Neuron (in vitro differentiated cells): ENCODE results near the gene CEP55.
"Not testable (repeated sequence)": the region's sequence is repeated elsewhere in the genome, so short reads cannot be mapped to it uniquely, and the experiment has no call there.

Experiments used
- H2AFZ ChIP-seq: one replicate; pipeline ENCODE4 v1.6.1; 2013; ENCODE audit warnings: low read depth, mild to moderate bottlenecking, inconsistent platforms, low read length, moderate library complexity
- H3K27me3 ChIP-seq: one replicate; pipeline ENCODE4 v1.6.1; 2013; ENCODE audit warnings: low read length; ENCODE audit not compliant: insufficient read depth
- H3K36me3 ChIP-seq: one replicate; pipeline ENCODE4 v1.6.1; 2013; ENCODE audit warnings: low read length; ENCODE audit not compliant: insufficient read depth
- H3K4me1 ChIP-seq: one replicate; pipeline ENCODE4 v1.6.1; 2013; ENCODE audit warnings: low read length; ENCODE audit not compliant: insufficient read depth
- H3K4me3 ChIP-seq: 2 replicates; pipeline ENCODE4 v1.5.1; 2013; ENCODE audit warnings: mild to moderate bottlenecking, low read length, moderate library complexity
- H3K9me3 ChIP-seq: one replicate; pipeline ENCODE4 v1.6.1; 2013; ENCODE audit warnings: low read length

CEP55 gene

DNA sequence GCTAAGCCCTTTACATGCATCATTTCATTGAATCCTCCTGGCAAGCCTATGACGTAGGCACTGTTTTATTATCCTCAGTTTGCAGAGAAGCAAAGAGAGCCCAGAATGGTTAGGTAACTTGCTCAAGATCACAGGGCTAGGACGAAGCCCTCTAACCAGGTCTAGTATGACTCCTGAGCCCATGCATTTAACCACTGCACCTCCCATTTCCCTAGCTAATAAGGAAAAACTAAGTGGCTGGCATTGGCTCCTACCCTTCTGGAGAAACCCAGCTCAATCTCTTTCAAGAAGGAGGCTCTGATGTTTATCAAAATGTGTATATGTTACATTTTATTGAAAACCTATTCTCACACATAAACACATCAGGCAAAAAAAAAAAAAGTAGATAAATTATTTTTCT, 34.0 kb upstream of the CEP55 start:
- Histone ChIP-seq H3K4me3 (no peak overlapping the region), H3K4me1 (peaks cover 10% of the 10 kb centered on the region)

DNA sequence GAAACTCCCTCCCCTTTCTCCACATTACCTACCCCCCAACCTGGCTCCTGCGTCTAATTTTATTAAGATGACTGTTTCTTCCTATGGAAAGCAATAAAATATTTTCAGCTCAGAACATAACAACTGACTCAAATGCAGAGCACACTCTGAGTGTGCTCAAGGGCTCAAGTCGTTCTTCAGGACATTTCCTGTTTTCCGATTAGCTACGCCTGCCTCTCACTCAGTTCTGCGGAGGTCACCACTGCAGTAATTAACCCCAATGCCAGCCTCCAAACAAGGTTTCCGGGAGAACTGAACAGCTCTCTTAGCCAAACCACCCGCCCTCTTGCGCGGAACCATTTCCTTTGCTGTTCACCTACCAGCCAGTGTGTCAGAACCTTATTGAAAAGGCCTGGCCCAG, 33.5 kb upstream of the CEP55 start:
- Histone ChIP-seq H3K36me3 (no peaks in the 10 kb centered on the region), H3K4me1 (peaks cover 10% of the 10 kb centered on the region), H3K4me3 (no peak overlapping the region), H3K27me3 (no peaks in the 10 kb centered on the region), H2AFZ (no peak overlapping the region), H3K9me3 (no peaks in the 10 kb centered on the region)

More for the DNA sequence above, 34.0 kb upstream of the CEP55 start:
- Histone ChIP-seq H3K36me3 (no peaks in the 10 kb centered on the region), H3K9me3 (no peaks in the 10 kb centered on the region), H2AFZ (no peak overlapping the region), H3K27me3 (no peaks in the 10 kb centered on the region)

DNA sequence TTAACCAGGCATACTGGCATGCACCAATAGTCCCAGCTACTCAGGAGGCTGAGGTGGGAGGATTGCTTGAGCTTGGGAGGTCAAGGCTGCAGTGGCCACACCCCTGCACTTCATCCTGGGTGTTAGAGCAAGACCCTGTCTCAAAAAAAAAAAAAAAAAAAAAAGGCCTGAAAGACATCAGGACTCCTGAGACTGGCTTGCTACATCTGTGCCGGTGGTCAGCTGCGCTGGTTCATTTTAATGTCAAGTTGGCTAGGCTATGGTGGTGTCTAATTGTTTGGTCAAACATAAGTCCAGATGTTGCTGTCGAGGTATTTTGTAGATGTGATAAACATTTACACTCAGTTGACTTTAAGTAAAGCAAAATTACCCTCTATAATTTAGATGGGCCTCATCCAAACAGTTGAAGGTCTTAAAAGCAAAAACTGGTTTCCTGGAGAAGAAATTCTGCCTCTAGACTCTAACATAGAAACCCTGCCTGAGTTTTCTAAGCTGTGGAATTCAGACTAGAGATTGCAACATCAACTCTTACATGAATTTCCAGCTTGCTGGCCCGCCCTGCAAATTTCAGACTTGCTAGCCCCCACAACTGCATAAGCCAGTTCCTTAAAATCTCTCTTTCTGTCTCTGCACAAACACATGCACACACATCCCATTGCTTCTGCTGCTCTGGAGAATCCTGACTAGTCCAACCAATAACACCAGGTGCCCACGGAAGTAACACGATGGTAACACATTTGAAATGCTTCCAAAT, 32.5 kb upstream of the CEP55 start:
- H3K9me3 ChIP-seq: no peaks in the 10 kb centered on the region
- H3K4me1 ChIP-seq: peaks cover 5% of the 10 kb centered on the region
- H2AFZ ChIP-seq: no peak overlapping the region
- H3K36me3 ChIP-seq: no peaks in the 10 kb centered on the region
- H3K4me3 ChIP-seq: no peak overlapping the region
- no peaks in the 10 kb centered on the region for H3K27me3 ChIP-seq

DNA sequence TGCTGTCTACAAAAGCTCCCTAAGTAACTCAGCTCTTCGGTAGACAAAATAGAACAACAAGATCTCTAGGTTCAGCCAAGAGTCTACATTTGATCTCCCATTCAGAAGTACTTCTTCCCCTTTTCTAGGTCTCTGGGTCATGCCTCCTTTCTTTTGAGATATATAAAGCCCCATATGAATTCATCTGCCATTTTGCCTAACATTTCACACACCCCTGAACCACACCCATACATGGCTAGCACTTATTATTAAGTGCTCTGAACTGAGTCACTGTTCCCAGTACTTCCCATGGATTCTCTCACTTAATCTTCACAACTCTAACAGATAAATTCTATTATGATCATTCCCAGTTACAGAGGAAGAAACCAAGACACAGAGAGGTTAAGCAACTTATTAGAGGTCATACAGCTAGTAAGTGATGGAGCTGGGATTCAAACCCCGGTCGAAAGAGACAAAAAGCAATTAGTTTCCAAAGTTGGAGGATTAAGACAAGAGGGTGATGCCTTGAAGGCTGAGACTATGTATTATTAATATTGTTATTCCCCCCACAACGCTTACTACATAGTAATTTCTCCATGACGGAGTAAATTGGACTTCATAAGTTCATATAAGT, 31.5 kb upstream of the CEP55 start:
- no peaks in the 10 kb centered on the region for H3K36me3 ChIP-seq
- no peaks in the 10 kb centered on the region for H3K9me3 ChIP-seq
- no peaks in the 10 kb centered on the region for H3K4me1 ChIP-seq
- no peak overlapping the region for H2AFZ ChIP-seq
- H3K4me3 ChIP-seq: no peak overlapping the region
- no peaks in the 10 kb centered on the region for H3K27me3 ChIP-seq

DNA sequence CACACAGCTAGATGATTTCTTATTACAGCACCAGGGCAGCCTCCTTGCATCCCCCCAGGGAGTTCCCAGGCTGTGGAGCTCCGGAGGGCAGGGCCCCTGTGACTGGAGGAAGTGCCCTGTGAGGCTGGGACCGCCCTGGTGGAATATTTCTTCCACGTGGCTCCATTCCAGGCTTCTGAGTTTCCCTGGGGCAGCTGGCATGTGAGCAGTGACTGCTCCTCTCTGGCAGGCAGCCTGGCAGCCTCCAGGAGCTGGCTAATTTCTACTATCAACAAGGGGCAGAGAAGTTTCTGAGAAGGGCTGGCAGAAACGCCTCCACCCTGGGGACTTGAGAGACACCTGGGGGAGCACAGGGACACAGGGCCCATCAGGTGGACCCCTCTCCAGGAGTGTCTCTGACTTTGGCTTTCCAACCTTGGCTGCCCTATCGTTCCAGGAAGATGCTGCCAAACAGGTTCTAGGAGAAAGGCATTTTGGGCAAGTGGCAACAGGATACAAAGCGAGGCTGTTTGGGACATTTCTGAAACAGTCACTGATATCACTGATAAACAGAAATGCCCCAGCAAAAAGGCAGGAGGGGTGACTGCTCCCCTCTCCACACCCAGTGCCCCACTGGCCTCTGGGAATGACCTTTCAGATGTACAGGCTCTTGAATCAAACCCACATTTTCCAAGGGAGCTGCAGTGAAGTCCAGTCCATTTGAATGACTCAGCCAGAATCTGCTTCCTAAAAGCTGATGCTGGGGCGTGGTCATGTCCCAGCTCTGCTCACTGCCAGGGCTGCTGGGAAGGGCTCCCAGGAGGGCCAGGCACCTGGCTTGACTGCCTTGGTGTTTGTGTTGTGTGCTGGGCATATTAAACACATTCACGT, 30.4 kb upstream of the CEP55 start:
- Histone ChIP-seq H3K27me3 (no peaks in the 10 kb centered on the region), H3K36me3 (no peaks in the 10 kb centered on the region), H3K4me1 (peaks cover 2% of the 10 kb centered on the region), H3K4me3 (no peak overlapping the region), H3K9me3 (peaks cover 3% of the 10 kb centered on the region), H2AFZ (no peak overlapping the region)

DNA sequence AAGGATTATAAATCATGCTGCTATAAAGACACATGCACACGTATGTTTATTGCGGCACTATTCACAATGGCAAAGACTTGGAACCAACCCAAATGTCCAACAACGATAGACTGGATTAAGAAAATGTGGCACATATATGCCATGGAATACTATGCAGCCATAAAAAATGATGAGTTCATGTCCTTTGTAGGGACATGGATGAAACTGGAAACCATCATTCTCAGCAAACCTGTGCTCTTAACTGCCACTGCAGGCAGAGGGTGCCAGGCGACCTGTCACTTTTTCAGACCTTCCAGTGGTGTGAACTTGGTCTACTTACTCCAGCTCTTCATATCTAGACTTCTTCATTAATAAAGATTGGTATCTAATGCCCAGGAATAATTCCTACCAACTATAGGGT, 28.8 kb upstream of the CEP55 start:
- H3K4me3 ChIP-seq, H3K9me3 ChIP-seq: not testable (repeated sequence)

DNA sequence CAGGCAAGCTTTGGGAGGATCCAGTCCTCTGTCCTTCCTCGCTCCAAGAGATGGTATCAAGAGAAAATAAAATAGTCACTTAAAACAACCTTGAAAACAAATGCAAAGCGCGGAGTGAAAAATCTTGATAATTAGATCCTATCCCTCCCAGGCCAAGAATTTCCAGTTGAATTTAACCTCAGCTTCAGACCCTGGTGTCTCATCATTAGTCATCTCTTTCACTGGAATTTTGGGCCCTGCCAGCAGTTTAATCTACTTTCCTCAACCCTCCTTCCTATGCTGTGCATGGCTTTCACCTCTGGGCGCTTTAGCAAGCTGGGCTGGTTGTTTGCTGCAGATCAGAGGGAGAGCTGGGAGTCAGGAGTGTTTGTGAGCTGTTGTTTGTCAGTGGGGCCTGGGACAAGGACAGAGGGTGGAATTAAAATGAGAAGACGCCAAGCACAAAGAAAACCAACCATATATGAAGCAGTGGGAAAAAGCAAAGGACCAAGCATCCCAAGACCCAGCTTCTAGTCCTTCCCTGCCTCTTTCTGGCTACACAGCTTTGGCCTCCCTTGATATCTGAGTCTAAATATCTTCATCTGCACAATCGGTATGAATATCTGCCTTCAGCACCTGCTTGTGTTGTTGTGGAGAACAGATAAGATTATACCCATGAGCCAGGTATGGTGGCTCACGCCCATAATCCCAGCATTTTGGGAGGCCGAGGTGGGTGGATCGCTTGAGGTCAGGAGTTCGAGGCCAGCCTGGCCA, 27.8 kb upstream of the CEP55 start:
- Histone ChIP-seq H3K4me3 (no peak overlapping the region), H3K4me1 (peaks cover 4% of the 10 kb centered on the region), H3K36me3 (no peaks in the 10 kb centered on the region), H3K27me3 (no peaks in the 10 kb centered on the region), H3K9me3 (peaks cover 3% of the 10 kb centered on the region), H2AFZ (no peak overlapping the region)

More for the DNA sequence above, 28.8 kb upstream of the CEP55 start:
- H2AFZ ChIP-seq, H3K36me3 ChIP-seq, H3K4me1 ChIP-seq, H3K27me3 ChIP-seq: not testable (repeated sequence)

DNA sequence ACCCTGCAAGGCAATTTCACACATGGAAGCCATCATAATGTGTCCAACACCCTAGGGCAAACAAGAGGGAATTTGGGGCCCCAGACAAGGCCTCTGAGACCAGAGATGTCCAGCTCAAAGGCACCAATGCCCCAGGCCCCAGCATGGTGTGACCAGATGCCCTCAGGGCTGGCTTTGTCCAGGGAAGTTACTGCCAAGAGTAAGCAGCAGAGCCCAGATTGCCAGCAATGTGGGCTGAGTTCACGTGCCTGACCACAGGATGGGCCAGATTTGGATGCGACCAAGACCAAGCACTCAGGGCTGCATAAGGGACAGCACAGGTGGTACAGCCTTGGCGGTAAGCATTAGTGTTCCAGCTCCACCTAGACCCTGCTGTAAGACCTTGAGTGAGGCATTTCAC, 27.0 kb upstream of the CEP55 start:
- no peak overlapping the region for H2AFZ ChIP-seq
- H3K36me3 ChIP-seq: no peaks in the 10 kb centered on the region
- H3K4me3 ChIP-seq: no peak overlapping the region
- H3K9me3 ChIP-seq: peaks cover 3% of the 10 kb centered on the region
- no peaks in the 10 kb centered on the region for H3K27me3 ChIP-seq
- peaks cover 4% of the 10 kb centered on the region for H3K4me1 ChIP-seq

DNA sequence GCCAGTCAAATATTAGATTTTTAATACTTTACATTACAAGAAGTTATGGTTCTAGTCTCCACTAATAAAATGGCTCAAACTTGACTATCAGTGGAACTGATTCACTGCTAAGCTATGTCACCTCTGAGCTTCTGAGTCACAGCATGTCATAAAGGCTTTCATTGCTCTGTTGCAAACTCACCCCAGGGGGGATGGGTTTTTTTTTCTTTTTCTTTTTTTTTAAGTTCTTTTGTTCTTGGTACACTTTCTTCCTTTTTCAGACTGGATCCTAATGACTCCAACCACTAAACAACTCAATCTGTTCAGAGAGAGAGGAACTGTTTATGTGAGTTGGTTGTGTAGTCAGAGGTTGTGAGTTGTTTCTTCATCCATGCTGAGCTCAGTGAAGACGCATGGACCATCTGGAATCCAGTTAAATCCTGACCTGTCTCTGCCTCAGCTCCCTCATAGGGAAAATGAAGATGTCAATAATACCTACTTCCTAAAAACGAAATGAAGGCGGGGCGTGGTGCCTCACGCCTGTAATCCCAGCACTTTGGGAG, 25.2 kb upstream of the CEP55 start:
- Histone ChIP-seq H3K27me3 (no peaks in the 10 kb centered on the region), H2AFZ (no peak overlapping the region), H3K4me3 (no peak overlapping the region), H3K4me1 (peaks cover 4% of the 10 kb centered on the region), H3K36me3 (no peaks in the 10 kb centered on the region), H3K9me3 (peaks cover 3% of the 10 kb centered on the region)

DNA sequence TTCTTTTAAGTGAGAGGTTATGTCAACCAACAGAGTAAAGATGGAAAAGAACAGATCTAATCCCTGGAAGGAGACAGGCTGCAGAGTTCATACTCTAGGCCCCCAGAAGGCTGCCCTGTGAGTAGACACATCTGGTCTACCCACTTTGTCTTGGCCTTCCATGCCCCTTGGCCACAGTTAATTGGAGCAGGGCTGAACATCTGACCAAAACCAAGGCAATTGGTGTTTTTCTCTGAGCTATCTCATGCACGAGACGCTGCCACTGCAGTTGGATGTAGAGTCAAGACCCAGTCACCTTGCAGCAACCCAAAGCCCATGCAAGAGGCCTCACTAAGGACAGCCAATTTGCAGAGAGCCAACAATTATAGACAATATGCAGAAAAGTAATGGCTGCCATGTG, 23.3 kb upstream of the CEP55 start:
- H3K4me1 ChIP-seq: peaks cover 4% of the 10 kb centered on the region
- H3K4me3 ChIP-seq: no peak overlapping the region
- H2AFZ ChIP-seq: no peak overlapping the region
- H3K27me3 ChIP-seq: no peaks in the 10 kb centered on the region
- no peaks in the 10 kb centered on the region for H3K36me3 ChIP-seq
- H3K9me3 ChIP-seq: peaks cover 3% of the 10 kb centered on the region

DNA sequence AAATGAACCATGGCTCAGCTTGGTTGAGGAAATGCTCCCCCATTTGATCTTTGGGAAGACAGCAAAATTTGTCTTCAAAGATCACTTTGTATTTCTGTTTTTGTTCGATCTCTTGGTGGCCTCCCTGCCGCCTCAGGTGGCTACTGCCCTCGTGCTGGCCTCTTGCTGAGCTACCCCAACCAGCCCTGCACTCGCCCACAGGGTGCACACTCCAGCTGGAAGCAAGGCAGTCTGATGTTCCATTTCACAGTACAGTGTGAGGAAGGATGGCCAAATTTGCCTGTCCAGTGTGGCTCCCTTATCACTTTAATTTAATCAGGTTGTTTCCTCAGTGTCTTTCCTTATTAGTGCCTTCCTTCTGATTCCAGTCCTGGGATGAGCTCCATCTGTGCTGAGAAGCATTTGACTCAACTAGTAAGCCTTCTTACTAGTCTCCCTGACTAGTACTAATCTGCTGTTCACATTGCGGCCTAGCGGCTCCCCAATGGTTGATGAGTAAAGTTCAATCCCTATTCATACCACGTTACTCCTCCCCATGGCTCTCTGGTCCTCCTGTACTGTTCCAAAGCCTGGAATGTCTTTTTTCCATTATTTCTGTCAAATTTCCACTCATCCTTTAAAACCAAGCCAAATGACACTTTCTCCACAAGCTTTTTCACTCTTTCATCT, 22.5 kb upstream of the CEP55 start:
- H2AFZ ChIP-seq: no peak overlapping the region
- no peak overlapping the region for H3K4me3 ChIP-seq
- no peaks in the 10 kb centered on the region for H3K36me3 ChIP-seq
- no peaks in the 10 kb centered on the region for H3K27me3 ChIP-seq
- peaks cover 3% of the 10 kb centered on the region for H3K9me3 ChIP-seq
- peaks cover 4% of the 10 kb centered on the region for H3K4me1 ChIP-seq

DNA sequence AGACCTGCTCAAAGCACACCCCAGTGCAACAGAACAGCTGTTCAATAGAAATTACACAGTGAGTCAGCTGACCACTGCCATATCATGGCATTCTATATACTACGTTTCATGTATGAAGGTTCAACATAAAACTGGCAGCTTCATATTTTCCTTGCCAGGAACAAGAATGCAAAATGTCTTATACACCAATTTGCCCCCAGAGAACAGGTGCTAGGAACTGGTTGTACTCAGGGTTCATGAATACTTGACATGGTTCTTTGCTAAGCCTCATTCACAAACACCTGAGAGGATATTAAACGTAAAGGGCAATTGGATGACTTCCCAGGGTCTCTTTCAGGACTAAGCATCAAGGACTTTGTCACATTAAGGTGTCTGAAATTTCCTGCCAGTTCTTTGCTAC, 21.2 kb upstream of the CEP55 start:
- Histone ChIP-seq H2AFZ (no peak overlapping the region), H3K9me3 (peaks cover 3% of the 10 kb centered on the region), H3K4me3 (no peak overlapping the region), H3K36me3 (no peaks in the 10 kb centered on the region), H3K4me1 (peaks cover 4% of the 10 kb centered on the region), H3K27me3 (no peaks in the 10 kb centered on the region)
